ENCODE data around the gene SMYD2.

SMYD2 gene

GRCh38 chr1:214281021-214281719 is at the start of gene SMYD2:
SMYD2 (plus strand) TSS chr1:214281159; CDS start chr1:214281255, 96 bp downstream.
- DNase-seq (ENCODE audit: low read depth in 3 of 3) = peak; percentile 27 to 58 (median 40)

GRCh38 chr1:214233856-214234634 is 46.9 kb upstream of the SMYD2 start:
- no peak for DNase-seq (ENCODE audit: low read depth in 3 of 3)

- DNase-seq (ENCODE audit: low read depth in 3 of 3) = no peak
Observed at GRCh38 chr1:214234635-214235025, 46.3 kb upstream of the SMYD2 start.

GRCh38 chr1:214236477-214236876 is 44.5 kb upstream of the SMYD2 start:
- DNase-seq (ENCODE audit: low read depth in 3 of 3) = no peak

GRCh38 chr1:214241060-214241459 is 39.9 kb upstream of the SMYD2 start:
- no peak for DNase-seq (ENCODE audit: low read depth in 3 of 3)

- no peak for DNase-seq (ENCODE audit: low read depth in 3 of 3)
Observed at GRCh38 chr1:214244252-214244651, 36.7 kb upstream of the SMYD2 start.

- DNase-seq (ENCODE audit: low read depth in 3 of 3) = no peak
Observed at GRCh38 chr1:214244841-214245240, 36.1 kb upstream of the SMYD2 start.

GRCh38 chr1:214247501-214248041 is 33.4 kb upstream of the SMYD2 start:
- DNase-seq (ENCODE audit: low read depth in 3 of 3) = no peak

GRCh38 chr1:214248311-214249085 is 32.5 kb upstream of the SMYD2 start:
- no peak for DNase-seq (ENCODE audit: low read depth in 3 of 3)

GRCh38 chr1:214249651-214250050 is 31.3 kb upstream of the SMYD2 start:
- DNase-seq (ENCODE audit: low read depth in 3 of 3) = no peak

- DNase-seq (ENCODE audit: low read depth in 3 of 3) = no peak
Observed at GRCh38 chr1:214251354-214251753, 29.6 kb upstream of the SMYD2 start.

GRCh38 chr1:214255509-214255908 is 25.4 kb upstream of the SMYD2 start:
- no peak for DNase-seq (ENCODE audit: low read depth in 3 of 3)

- no peak for DNase-seq (ENCODE audit: low read depth in 3 of 3)
Observed at GRCh38 chr1:214259353-214259977, 21.5 kb upstream of the SMYD2 start.

- DNase-seq (ENCODE audit: low read depth in 3 of 3) = no peak
Observed at GRCh38 chr1:214260561-214261205, 20.3 kb upstream of the SMYD2 start.

- DNase-seq (ENCODE audit: low read depth in 3 of 3) = peak; percentile 68 to 79 (median 71)
Observed at GRCh38 chr1:214261206-214262123, 19.5 kb upstream of the SMYD2 start.

- no peak for DNase-seq (ENCODE audit: low read depth in 3 of 3)
Observed at GRCh38 chr1:214264196-214264595, 16.8 kb upstream of the SMYD2 start.

GRCh38 chr1:214264976-214265375 is 16.0 kb upstream of the SMYD2 start:
- DNase-seq (ENCODE audit: low read depth in 3 of 3) = no peak

GRCh38 chr1:214270097-214270650 is 10.8 kb upstream of the SMYD2 start:
- DNase-seq (ENCODE audit: low read depth in 3 of 3) = no peak

GRCh38 chr1:214271174-214271858 is 9.6 kb upstream of the SMYD2 start:
- DNase-seq (ENCODE audit: low read depth in 3 of 3) = no peak

Data from stimulated activated CD4-positive, alpha-beta T cell treated with anti-CD3 and anti-CD28 coated beads, TNF-alpha, amount 100 ng/mL, for 48 hours (primary cell).